ENCODE results near the gene CMKLR1. TPM values are rescaled to one million over a fixed set of nuclear protein-coding genes. Genes with fewer than 3 reads are reported as not detected.

CMKLR1 gene
- total RNA-seq, 2 experiments from 2014 or later: not detected

- no peak overlapping the region for H3K27ac Mint-ChIP-seq
- no peak overlapping the region for H3K4me3 Mint-ChIP-seq
- POLR2A ChIA-PET: no interaction called here
- H3K4me1 Mint-ChIP-seq: no peaks in the 10 kb centered on the region
- H3K9me3 Mint-ChIP-seq: no peaks in the 10 kb centered on the region
- H3K27me3 Mint-ChIP-seq: peaks cover 4% of the 10 kb centered on the region
- CTCF ChIA-PET: interaction anchor here (1.1 kb wide), 1 partner anchor 52 kb away, joined by 3 read pairs; no protein-coding TSS in a partner anchor
- no peak for DNase-seq
- no peaks in the 10 kb centered on the region for H3K36me3 Mint-ChIP-seq (ENCODE audit: low read depth)
Observed at GRCh38 chr12:108356835-108357806, 18.0 kb upstream of the CMKLR1 start.

GRCh38 chr12:108355069-108355468, 16.0 kb upstream of the CMKLR1 start:
- Mint-ChIP-seq H3K27me3 (peaks cover 4% of the 10 kb centered on the region), H3K27ac (no peak overlapping the region), H3K9me3 (no peaks in the 10 kb centered on the region), H3K36me3 (ENCODE audit: low read depth) (no peaks in the 10 kb centered on the region), H3K4me1 (no peaks in the 10 kb centered on the region), H3K4me3 (no peak overlapping the region)
- ChIA-PET POLR2A (no interaction called here), CTCF (no interaction called here)
- DNase-seq: no peak

- ChIA-PET CTCF (interaction anchor here (0.6 kb wide), 1 partner anchor 493 kb away, joined by 3 read pairs; no protein-coding TSS in a partner anchor), POLR2A (no interaction called here)
- Mint-ChIP-seq H3K9me3 (no peaks in the 10 kb centered on the region), H3K27ac (no peak overlapping the region), H3K4me3 (no peak overlapping the region), H3K4me1 (no peaks in the 10 kb centered on the region), H3K27me3 (peaks cover 4% of the 10 kb centered on the region), H3K36me3 (ENCODE audit: low read depth) (no peaks in the 10 kb centered on the region)
- no peak for DNase-seq
Observed at GRCh38 chr12:108352591-108352990, 13.5 kb upstream of the CMKLR1 start.

GRCh38 chr12:108350511-108350910, 11.4 kb upstream of the CMKLR1 start:
- no peaks in the 10 kb centered on the region for H3K9me3 Mint-ChIP-seq
- H3K4me3 Mint-ChIP-seq: no peak overlapping the region
- peaks cover 4% of the 10 kb centered on the region for H3K27me3 Mint-ChIP-seq
- H3K4me1 Mint-ChIP-seq: no peaks in the 10 kb centered on the region
- no peaks in the 10 kb centered on the region for H3K36me3 Mint-ChIP-seq (ENCODE audit: low read depth)
- no peak for DNase-seq
- no peak overlapping the region for H3K27ac Mint-ChIP-seq
- ChIA-PET POLR2A (no interaction called here), CTCF (no interaction called here)

GRCh38 chr12:108349278-108349688, 10.2 kb upstream of the CMKLR1 start:
- H3K27ac Mint-ChIP-seq: no peak overlapping the region

GRCh38 chr12:108348842-108349241, 9.7 kb upstream of the CMKLR1 start:
- Mint-ChIP-seq H3K9me3 (no peaks in the 10 kb centered on the region), H3K36me3 (ENCODE audit: low read depth) (no peaks in the 10 kb centered on the region), H3K4me1 (no peaks in the 10 kb centered on the region), H3K27ac (no peak overlapping the region), H3K27me3 (peaks cover 6% of the 10 kb centered on the region), H3K4me3 (no peak overlapping the region)
- ChIA-PET CTCF (no interaction called here), POLR2A (no interaction called here)
- no peak for DNase-seq

More at GRCh38 chr12:108349278-108349688, 10.2 kb upstream of the CMKLR1 start:
- H3K4me1 Mint-ChIP-seq: no peaks in the 10 kb centered on the region
- H3K36me3 Mint-ChIP-seq (ENCODE audit: low read depth): no peaks in the 10 kb centered on the region
- DNase-seq: no peak
- no peak overlapping the region for H3K4me3 Mint-ChIP-seq
- no peaks in the 10 kb centered on the region for H3K9me3 Mint-ChIP-seq
- CTCF ChIA-PET: no interaction called here
- peaks cover 6% of the 10 kb centered on the region for H3K27me3 Mint-ChIP-seq
- POLR2A ChIA-PET: no interaction called here

- H3K9me3 Mint-ChIP-seq: no peaks in the 10 kb centered on the region
- no peak overlapping the region for H3K27ac Mint-ChIP-seq
- POLR2A ChIA-PET: no interaction called here
Observed at GRCh38 chr12:108346727-108347710, 7.9 kb upstream of the CMKLR1 start.

GRCh38 chr12:108345716-108346633, 6.9 kb upstream of the CMKLR1 start:
- POLR2A ChIA-PET: no interaction called here
- Mint-ChIP-seq H3K27me3 (peaks cover 2% of the 10 kb centered on the region), H3K4me1 (no peaks in the 10 kb centered on the region), H3K36me3 (ENCODE audit: low read depth) (no peaks in the 10 kb centered on the region), H3K9me3 (no peaks in the 10 kb centered on the region), H3K4me3 (no peak overlapping the region), H3K27ac (no peak overlapping the region)
- CTCF ChIA-PET: no interaction called here
- DNase-seq: no peak

More at GRCh38 chr12:108346727-108347710, 7.9 kb upstream of the CMKLR1 start:
- Mint-ChIP-seq H3K4me3 (no peak overlapping the region), H3K27me3 (peaks cover 2% of the 10 kb centered on the region), H3K36me3 (ENCODE audit: low read depth) (no peaks in the 10 kb centered on the region), H3K4me1 (no peaks in the 10 kb centered on the region)
- CTCF ChIA-PET: no interaction called here
- DNase-seq: no peak

- H3K4me3 Mint-ChIP-seq: no peak overlapping the region
- CTCF ChIA-PET: no interaction called here
- H3K27me3 Mint-ChIP-seq: peaks cover 16% of the 10 kb centered on the region
- DNase-seq: no peak
- H3K27ac Mint-ChIP-seq: no peak overlapping the region
- H3K36me3 Mint-ChIP-seq (ENCODE audit: low read depth): no peaks in the 10 kb centered on the region
- no peaks in the 10 kb centered on the region for H3K9me3 Mint-ChIP-seq
- H3K4me1 Mint-ChIP-seq: no peaks in the 10 kb centered on the region
- POLR2A ChIA-PET: no interaction called here
Observed at GRCh38 chr12:108342985-108343384, 3.9 kb upstream of the CMKLR1 start.

GRCh38 chr12:108341854-108342847, 3.0 kb upstream of the CMKLR1 start:
- no peak for DNase-seq
- no peak overlapping the region for H3K4me3 Mint-ChIP-seq
- ChIA-PET CTCF (interaction anchor here (0.7 kb wide), 1 partner anchor 47 kb away, joined by 4 read pairs; no protein-coding TSS in a partner anchor), POLR2A (no interaction called here)
- no peaks in the 10 kb centered on the region for H3K4me1 Mint-ChIP-seq
- H3K9me3 Mint-ChIP-seq: no peaks in the 10 kb centered on the region
- no peaks in the 10 kb centered on the region for H3K36me3 Mint-ChIP-seq (ENCODE audit: low read depth)
- no peak overlapping the region for H3K27ac Mint-ChIP-seq
- peaks cover 20% of the 10 kb centered on the region for H3K27me3 Mint-ChIP-seq

- CTCF ChIA-PET: interaction anchor here (0.7 kb wide), 1 partner anchor 47 kb away, joined by 4 read pairs; no protein-coding TSS in a partner anchor
- POLR2A ChIA-PET: no interaction called here
- no peak for DNase-seq
- Mint-ChIP-seq H3K27ac (no peak overlapping the region), H3K4me1 (no peaks in the 10 kb centered on the region), H3K27me3 (peaks cover 20% of the 10 kb centered on the region), H3K9me3 (no peaks in the 10 kb centered on the region), H3K36me3 (ENCODE audit: low read depth) (no peaks in the 10 kb centered on the region), H3K4me3 (no peak overlapping the region)
Observed at GRCh38 chr12:108341356-108341755, 2.2 kb upstream of the CMKLR1 start.

Data from activated CD4-positive, alpha-beta T cell treated with anti-CD3 and anti-CD28 coated beads, Interleukin-2, amount 10 ng/mL, durations not matched to agents 7 days and 5 days (primary cell).